Neural progenitor cell (in vitro differentiated cells): ENCODE results near the gene VAV1. TPM values are rescaled to one million over a fixed set of nuclear protein-coding genes. Genes with fewer than 3 reads are reported as not detected.
"Not testable (repeated sequence)": the region's sequence is repeated elsewhere in the genome, so short reads cannot be mapped to it uniquely, and the experiment has no call there.

Source experiments
- DNase-seq: peaks from one replicate; pipeline ENCODE4 v3.0.0-alpha.2; 2016; ENCODE audit warnings: low spot score
- H2AFZ ChIP-seq: fragments of 200-600 bp; sonication (generic); replicated peaks from 2 replicates; pipeline ENCODE4 v1.6.1; 2016; ENCODE audit warnings: antibody characterized with exemption
- H3F3A ChIP-seq: fragments of 200-600 bp; sonication (generic); 2 replicates; pipeline ENCODE4 v1.6.1; 2016; ENCODE audit warnings: antibody characterized with exemption, low read depth
- H3K27ac ChIP-seq: fragments of 200-600 bp; sonication (generic); 2 replicates; pipeline ENCODE4 v1.5.1; 2016; ENCODE audit warnings: mild to moderate bottlenecking
- H3K27me3 ChIP-seq: fragments of 200-600 bp; sonication (generic); 2 replicates; pipeline ENCODE4 v1.6.1; 2016; ENCODE audit warnings: mild to moderate bottlenecking, moderate library complexity
- H3K36me3 ChIP-seq: fragments of 200-600 bp; sonication (generic); 2 replicates; pipeline ENCODE4 v1.5.1; 2016
- H3K4me1 ChIP-seq: fragments of 200-600 bp; sonication (generic); 2 replicates; pipeline ENCODE4 v1.6.1; 2016; ENCODE audit warnings: mixed run types
- H3K4me2 ChIP-seq: fragments of 200-600 bp; sonication (generic); 2 replicates; pipeline ENCODE4 v1.6.1; 2016
- H3K4me3 ChIP-seq: fragments of 200-600 bp; sonication (generic); 2 replicates; pipeline ENCODE4 v1.5.1; 2016
- H3K79me2 ChIP-seq: fragments of 200-600 bp; sonication (generic); 2 replicates; pipeline ENCODE4 v1.6.1; 2016; ENCODE audit warnings: low read depth
- H3K9ac ChIP-seq: fragments of 200-600 bp; sonication (generic); 2 replicates; pipeline ENCODE4 v1.6.1; 2016
- H3K9me3 ChIP-seq: fragments of 200-600 bp; sonication (generic); 2 replicates; pipeline ENCODE4 v1.5.1; 2016; ENCODE audit warnings: low read depth
- H4K20me1 ChIP-seq: fragments of 200-600 bp; sonication (generic); 2 replicates; pipeline ENCODE4 v1.6.1; 2016; ENCODE audit warnings: low read depth
- H3K27ac Mint-ChIP-seq: 3 replicates; pipeline ENCODE4 v1.8.0; 2021; ENCODE audit warnings: mixed read lengths
- H3K27me3 Mint-ChIP-seq: 2 replicates; pipeline ENCODE4 v1.8.0; 2022; ENCODE audit warnings: low read depth, mild to moderate bottlenecking, inconsistent platforms, moderate library complexity, mixed read lengths; ENCODE audit not compliant: insufficient read depth
- H3K36me3 Mint-ChIP-seq: 3 replicates; pipeline ENCODE4 v1.8.0; 2021; ENCODE audit warnings: mixed read lengths
- H3K4me1 Mint-ChIP-seq: 3 replicates; pipeline ENCODE4 v1.8.0; 2021; ENCODE audit warnings: mixed read lengths
- H3K4me3 Mint-ChIP-seq: 3 replicates; pipeline ENCODE4 v1.8.0; 2021; ENCODE audit warnings: mild to moderate bottlenecking, moderate library complexity, mixed read lengths
- H3K9me3 Mint-ChIP-seq: 3 replicates; pipeline ENCODE4 v1.8.0; 2020; ENCODE audit warnings: mixed read lengths
- EZH2 ChIP-seq: fragments of 200-600 bp; sonication (generic); IDR thresholded peaks from 2 replicates; pipeline ENCODE4 v1.6.1; 2017; ENCODE audit warnings: antibody characterized with exemption, mild to moderate bottlenecking, moderate library complexity
- EZH2phosphoT487 ChIP-seq: fragments of 200-600 bp; sonication (generic); IDR thresholded peaks from 2 replicates; pipeline ENCODE4 v1.6.1; 2017; ENCODE audit warnings: antibody characterized with exemption
- total RNA-seq: library from RNA; depleted of rRNA; stranded (reverse); fragments of >200 nt; gene quantifications from 2 replicates; pipeline ENCODE4 v1.2.3, GENCODE V29; 2015; ENCODE audit warnings: low replicate concordance
- TF ChIP-seq, protein P1 (sequence below): fragments of 200-600 bp; sonication (generic); IDR thresholded peaks from 2 replicates; pipeline ENCODE4 v1.5.1; 2017; ENCODE audit warnings: antibody characterized with exemption, mild to moderate bottlenecking

Gene VAV1
- total RNA-seq, 1 donor from 2014 or later, result not detected

GRCh38 chr19:6773323-6773931 lies 919 bp downstream of the VAV1 start:
- no peak for DNase-seq
- Mint-ChIP-seq H3K9me3 (peaks cover 9% of the 10 kb centered on the region), H3K36me3 (no peaks in the 10 kb centered on the region), H3K27ac (no peak overlapping the region), H3K4me1 (peaks cover 3% of the 10 kb centered on the region), H3K27me3 (peaks cover 18% of the 10 kb centered on the region), H3K4me3 (no peak overlapping the region)
- peak overlapping the region; percentile 68 for H2AFZ ChIP-seq
- TF ChIP-seq EZH2, result no peak
- no peak for TF ChIP-seq EZH2phosphoT487
- TF ChIP-seq, protein P1, sequence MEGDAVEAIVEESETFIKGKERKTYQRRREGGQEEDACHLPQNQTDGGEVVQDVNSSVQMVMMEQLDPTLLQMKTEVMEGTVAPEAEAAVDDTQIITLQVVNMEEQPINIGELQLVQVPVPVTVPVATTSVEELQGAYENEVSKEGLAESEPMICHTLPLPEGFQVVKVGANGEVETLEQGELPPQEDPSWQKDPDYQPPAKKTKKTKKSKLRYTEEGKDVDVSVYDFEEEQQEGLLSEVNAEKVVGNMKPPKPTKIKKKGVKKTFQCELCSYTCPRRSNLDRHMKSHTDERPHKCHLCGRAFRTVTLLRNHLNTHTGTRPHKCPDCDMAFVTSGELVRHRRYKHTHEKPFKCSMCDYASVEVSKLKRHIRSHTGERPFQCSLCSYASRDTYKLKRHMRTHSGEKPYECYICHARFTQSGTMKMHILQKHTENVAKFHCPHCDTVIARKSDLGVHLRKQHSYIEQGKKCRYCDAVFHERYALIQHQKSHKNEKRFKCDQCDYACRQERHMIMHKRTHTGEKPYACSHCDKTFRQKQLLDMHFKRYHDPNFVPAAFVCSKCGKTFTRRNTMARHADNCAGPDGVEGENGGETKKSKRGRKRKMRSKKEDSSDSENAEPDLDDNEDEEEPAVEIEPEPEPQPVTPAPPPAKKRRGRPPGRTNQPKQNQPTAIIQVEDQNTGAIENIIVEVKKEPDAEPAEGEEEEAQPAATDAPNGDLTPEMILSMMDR, result no peak
- no peaks in the 10 kb centered on the region for H3K79me2 ChIP-seq
- no peak overlapping the region for H3K4me3 ChIP-seq
- no peak overlapping the region for H3K9ac ChIP-seq
- no peaks in the 10 kb centered on the region for H4K20me1 ChIP-seq
- no peaks in the 10 kb centered on the region for H3K4me1 ChIP-seq
- no peaks in the 10 kb centered on the region for H3K27me3 ChIP-seq
- no peaks in the 10 kb centered on the region for H3K9me3 ChIP-seq
- no peak overlapping the region for H3K27ac ChIP-seq
- H3K36me3 ChIP-seq, result no peaks in the 10 kb centered on the region
- H3F3A ChIP-seq, result peaks cover 14% of the 10 kb centered on the region
- no peak overlapping the region for H3K4me2 ChIP-seq

GRCh38 chr19:6774821-6775707 lies 2.6 kb downstream of the VAV1 start:
- no peaks in the 10 kb centered on the region for H3K36me3 Mint-ChIP-seq
- peaks cover 9% of the 10 kb centered on the region for H3K9me3 Mint-ChIP-seq
- H3K4me1 Mint-ChIP-seq, result peaks cover 3% of the 10 kb centered on the region

GRCh38 chr19:6776045-6776444 lies 3.5 kb downstream of the VAV1 start:
- H3K27me3 Mint-ChIP-seq, H3F3A ChIP-seq, H3K4me3 Mint-ChIP-seq, H3K36me3 Mint-ChIP-seq, H3K27ac ChIP-seq, H3K27me3 ChIP-seq, H3K9me3 Mint-ChIP-seq, H3K9me3 ChIP-seq, H3K27ac Mint-ChIP-seq, H3K4me3 ChIP-seq, H3K4me1 Mint-ChIP-seq, H4K20me1 ChIP-seq, H2AFZ ChIP-seq, H3K4me2 ChIP-seq, H3K36me3 ChIP-seq, H3K79me2 ChIP-seq, H3K4me1 ChIP-seq, H3K9ac ChIP-seq, DNase-seq: not testable (repeated sequence)

More at GRCh38 chr19:6774821-6775707, 2.6 kb downstream of the VAV1 start:
- Histone ChIP-seq H2AFZ (no peak overlapping the region), H3K4me1 (no peaks in the 10 kb centered on the region), H3K4me3 (no peak overlapping the region), H3K27ac (no peak overlapping the region), H4K20me1 (no peaks in the 10 kb centered on the region), H3K9me3 (no peaks in the 10 kb centered on the region), H3K36me3 (no peaks in the 10 kb centered on the region), H3K9ac (no peak overlapping the region), H3K4me2 (no peak overlapping the region), H3K27me3 (no peaks in the 10 kb centered on the region), H3F3A (peaks cover 7% of the 10 kb centered on the region), H3K79me2 (no peaks in the 10 kb centered on the region)
- TF ChIP-seq EZH2 (no peak), EZH2phosphoT487 (no peak)
- TF ChIP-seq, protein P1, result no peak
- Mint-ChIP-seq H3K27ac (no peak overlapping the region), H3K27me3 (peaks cover 9% of the 10 kb centered on the region), H3K4me3 (no peak overlapping the region)
- peak; percentile 38 for DNase-seq

DNA sequence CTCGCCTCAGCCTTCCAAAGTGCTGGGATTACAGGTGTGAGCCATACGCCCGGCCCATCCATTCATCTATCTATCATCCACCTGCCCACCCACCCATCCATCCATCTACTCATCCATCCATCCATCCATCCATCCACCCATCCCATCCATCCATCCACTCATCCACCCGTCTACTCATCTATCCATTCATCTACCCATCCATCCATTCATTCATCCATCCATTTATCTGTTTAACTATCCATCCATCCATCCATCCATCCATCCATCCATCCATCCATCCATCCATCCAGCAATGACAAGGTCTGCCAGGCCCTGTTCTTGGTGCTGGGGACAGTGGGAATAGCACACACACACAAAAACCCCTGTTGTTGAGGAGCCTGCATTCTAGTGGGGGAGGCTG lies 4.5 kb downstream of the VAV1 start:
- Histone ChIP-seq H3K36me3 (no peaks in the 10 kb centered on the region), H3K4me2 (no peak overlapping the region), H3K4me1 (no peaks in the 10 kb centered on the region), H3K4me3 (no peak overlapping the region), H3K9ac (no peak overlapping the region), H3K27ac (no peak overlapping the region), H3K27me3 (no peaks in the 10 kb centered on the region), H4K20me1 (no peaks in the 10 kb centered on the region), H3K79me2 (no peaks in the 10 kb centered on the region), H3K9me3 (no peaks in the 10 kb centered on the region), H3F3A (peaks cover 7% of the 10 kb centered on the region), H2AFZ (no peak overlapping the region)
- no peak overlapping the region for H3K4me3 Mint-ChIP-seq
- peaks cover 9% of the 10 kb centered on the region for H3K9me3 Mint-ChIP-seq
- H3K36me3 Mint-ChIP-seq, result no peaks in the 10 kb centered on the region
- H3K27ac Mint-ChIP-seq, result no peak overlapping the region
- peaks cover 7% of the 10 kb centered on the region for H3K27me3 Mint-ChIP-seq
- DNase-seq, result no peak
- H3K4me1 Mint-ChIP-seq, result peaks cover 3% of the 10 kb centered on the region
- TF ChIP-seq, protein P1, result no peak
- TF ChIP-seq EZH2phosphoT487, result no peak
- no peak for TF ChIP-seq EZH2
